ENCODE results near the gene ZC3H15.
A peak's percentile ranks its signal among the peaks of the same experiment; 100 is the strongest.

GRCh38 chr2:186459009-186459408 lies 27.1 kb upstream of the ZC3H15 start:
- TF ChIP-seq CTCF (conservative IDR thresholded peaks at IDR 0.05; ENCODE audit: low read depth in 2 of 2): peak; percentile 41 to 57
- no peak for TF ChIP-seq POLR2AphosphoS5 (IDR thresholded peaks at IDR 0.05; ENCODE audit: low read depth)
- no peak for TF ChIP-seq EZH2phosphoT487 (IDR thresholded peaks at IDR 0.05; ENCODE audit: unreplicated experiment)
- no peak for TF ChIP-seq EZH2 (IDR thresholded peaks at IDR 0.05; ENCODE audit: low read depth, unreplicated experiment)
- no peak for TF ChIP-seq JUNB (IDR thresholded peaks at IDR 0.05; ENCODE audit: unreplicated experiment)
- TF ChIP-seq REST (IDR thresholded peaks at IDR 0.05; ENCODE audit: unreplicated experiment): no peak
- no peak for TF ChIP-seq CREB1 (CRISPR knock-in tag; IDR thresholded peaks at IDR 0.05; ENCODE audit: low read depth)
- no peak for TF ChIP-seq ETS1 (IDR thresholded peaks at IDR 0.05)
- no peak for TF ChIP-seq ZNF114 (CRISPR knock-in tag; IDR thresholded peaks at IDR 0.05)
- no peak for TF ChIP-seq ZNF462 (CRISPR knock-in tag; IDR thresholded peaks at IDR 0.05)

All from GM23338 (cell line).